ENCODE data around the gene RNF128. TPM values are rescaled to one million over a fixed set of nuclear protein-coding genes. Genes with fewer than 3 reads are reported as not detected.

The RNF128 gene
- total and polyA plus RNA-seq, 4 donors: 23.1 to 60.4 (median 43.5) TPM

- peak overlapping the region; percentile 44 to 84 (median 84) for H3K4me3 ChIP-seq (ENCODE audit: low read depth in 1 of 3, low read length in 3 of 3)
- H3K27me3 ChIP-seq (ENCODE audit: control insufficient read depth in 4 of 4, insufficient read depth in 4 of 4, low read length in 3 of 4): peaks cover 0 to 11% (median 0%) of the 10 kb centered on the region in 4 donors
- TF ChIP-seq MAX (IDR thresholded peaks at IDR 0.05) (no peak), HNF4A (conservative IDR thresholded peaks at IDR 0.05) (no peak), NR2F2 (IDR thresholded peaks at IDR 0.05) (no peak), CTCF (IDR thresholded peaks at IDR 0.05; ENCODE audit: low read depth, low read length, missing input control) (no peak), ATF3 (IDR thresholded peaks at IDR 0.05) (no peak)
- H3K36me3 ChIP-seq (ENCODE audit: control insufficient read depth in 4 of 4, insufficient read depth in 3 of 4, low read depth in 1 of 4, low read length in 3 of 4): no peaks in the 10 kb centered on the region
- H3K27ac ChIP-seq (ENCODE audit: low read depth in 1 of 2, low read length in 2 of 2): peak overlapping the region; percentile 80 to 86
- H3K9ac ChIP-seq (ENCODE audit: low read depth in 1 of 2, low read length in 2 of 2): peak overlapping the region in 1 of 2 donors; percentile 49
- 11% methylated on average over 8 of the region's 8 CpGs for whole genome bisulfite sequencing
- peaks cover 0 to 8% (median 0%) of the 10 kb centered on the region in 4 donors for H3K4me1 ChIP-seq (ENCODE audit: control insufficient read depth in 4 of 4, insufficient read depth in 4 of 4, low read length in 3 of 4)
- DNase-seq (ENCODE audit: low spot score): no peak
- H3K9me3 ChIP-seq (ENCODE audit: control insufficient read depth in 4 of 4, low read length in 3 of 4): no peaks in the 10 kb centered on the region
Measured at GRCh38 chrX:106725931-106726330, 570 bp upstream of the RNF128 start.

- Histone ChIP-seq H3K27ac (ENCODE audit: low read depth in 1 of 2, low read length in 2 of 2) (peak overlapping the region in 1 of 2 donors; percentile 80), H3K27me3 (ENCODE audit: control insufficient read depth in 4 of 4, insufficient read depth in 4 of 4, low read length in 3 of 4) (peaks cover 0 to 11% (median 0%) of the 10 kb centered on the region in 4 donors)
- no peak for DNase-seq (ENCODE audit: low spot score)
Measured at GRCh38 chrX:106728337-106728736, 1.8 kb downstream of the RNF128 start.

More at GRCh38 chrX:106728337-106728736, 1.8 kb downstream of the RNF128 start:
- 31% methylated on average over 2 of the region's 2 CpGs for WGBS
- TF ChIP-seq SP1 (IDR thresholded peaks at IDR 0.05): no peak
- no peak for TF ChIP-seq HNF4A (conservative IDR thresholded peaks at IDR 0.05)
- no peak for TF ChIP-seq FOXA1 (IDR thresholded peaks at IDR 0.05)
- no peak for TF ChIP-seq FOXA2 (IDR thresholded peaks at IDR 0.05)
- no peak for TF ChIP-seq EGR1 (IDR thresholded peaks at IDR 0.05; ENCODE audit: low read depth in 2 of 2)
- no peak for TF ChIP-seq ZBTB33 (IDR thresholded peaks at IDR 0.05)
- TF ChIP-seq TAF1 (conservative IDR thresholded peaks at IDR 0.05): no peak
- no peak for TF ChIP-seq RAD21 (IDR thresholded peaks at IDR 0.05)
- TF ChIP-seq GABPA (IDR thresholded peaks at IDR 0.05 in 1 of 2, conservative IDR thresholded peaks at IDR 0.05 in 1 of 2): no peak
- TF ChIP-seq ATF3 (IDR thresholded peaks at IDR 0.05): no peak
- TF ChIP-seq JUND (IDR thresholded peaks at IDR 0.05): no peak
- Histone ChIP-seq H3K36me3 (ENCODE audit: control insufficient read depth in 4 of 4, insufficient read depth in 3 of 4, low read depth in 1 of 4, low read length in 3 of 4) (no peaks in the 10 kb centered on the region), H3K4me3 (ENCODE audit: low read depth in 1 of 3, low read length in 3 of 3) (peak overlapping the region in 2 of 3 donors; percentile 84), H3K9me3 (ENCODE audit: control insufficient read depth in 4 of 4, low read length in 3 of 4) (no peaks in the 10 kb centered on the region), H3K9ac (ENCODE audit: low read depth in 1 of 2, low read length in 2 of 2) (peak overlapping the region in 1 of 2 donors; percentile 76), H3K4me1 (ENCODE audit: control insufficient read depth in 4 of 4, insufficient read depth in 4 of 4, low read length in 3 of 4) (peaks cover 0 to 12% (median 4%) of the 10 kb centered on the region in 4 donors)

Measured in liver (tissue), 9 donors.